IMR-90 (cell line): ENCODE results near the gene MICAL3. TPM values are rescaled to one million over a fixed set of nuclear protein-coding genes. Genes with fewer than 3 reads are reported as not detected.
"Not testable (repeated sequence)": the region's sequence is repeated elsewhere in the genome, so short reads cannot be mapped to it uniquely, and the experiment has no call there.

Source experiments
- ATAC-seq: fragments of 200-7000 bp; cut with Tn5 transposase; 2 replicates; pipeline ENCODE4 v1.9.1; 2020; ENCODE audit warnings: low read depth, mild to moderate bottlenecking, moderate library complexity
- BruUV-seq: library from RNA; stranded (reverse); fragments of 400-500 nt; replicated peaks from 2 replicates; lab custom pipeline; 2021; lab: Mats Ljungman, UMichigan
- CTCF ChIA-PET: fragments of 300-600 bp; formaldehyde crosslinking; extraction: SDS; loops from one replicate; lab custom pipeline; 2021; ENCODE audit warnings: antibody characterized with exemption; lab: Yijun Ruan, JAX
- POLR2A ChIA-PET: fragments of 300-600 bp; sonication (Branson Sonifier 250); formaldehyde crosslinking; loops from one replicate; lab custom pipeline; 2022; ENCODE audit warnings: antibody characterized with exemption; ENCODE audit not compliant: unreplicated experiment; lab: Charles Lee
- DNase-seq: peaks from one replicate; pipeline ENCODE4 v3.0.0; 2013
- H2AFZ ChIP-seq: replicated peaks from 2 replicates; pipeline ENCODE3; 2013; ENCODE audit warnings: low read length, mild to moderate bottlenecking; ENCODE audit not compliant: poor library complexity
- H2AK5ac ChIP-seq: 2 replicates; pipeline ENCODE4 v1.6.1; 2013; ENCODE audit warnings: low read depth, low read length, inconsistent platforms
- H2AK9ac ChIP-seq: replicated peaks from 2 replicates; pipeline ENCODE3; 2013; ENCODE audit warnings: mild to moderate bottlenecking, low read depth, low read length, moderate library complexity; ENCODE audit not compliant: poor library complexity
- H2BK120ac ChIP-seq: 2 replicates; pipeline ENCODE4 v1.6.1; 2013; ENCODE audit warnings: low read depth, low read length, inconsistent platforms
- H2BK15ac ChIP-seq: 3 replicates; pipeline ENCODE4 v1.6.1; 2013; ENCODE audit warnings: low read depth, low read length, inconsistent platforms
- H2BK20ac ChIP-seq: 2 replicates; pipeline ENCODE4 v1.6.1; 2013; ENCODE audit warnings: low read depth, mild to moderate bottlenecking, inconsistent platforms, low read length, moderate library complexity
- H2BK5ac ChIP-seq: 2 replicates; pipeline ENCODE4 v1.6.1; 2013; ENCODE audit warnings: mild to moderate bottlenecking, low read depth, low read length, inconsistent platforms; ENCODE audit not compliant: poor library complexity, severe bottlenecking
- H3K14ac ChIP-seq: replicated peaks from 2 replicates; pipeline ENCODE4 v1.6.1; 2013; ENCODE audit warnings: low read depth, low read length, inconsistent platforms
- H3K18ac ChIP-seq: 2 replicates; pipeline ENCODE4 v1.6.1; 2013; ENCODE audit warnings: low read depth, low read length, control low read depth
- H3K23ac ChIP-seq: 2 replicates; pipeline ENCODE4 v1.6.1; 2013; ENCODE audit warnings: low read depth, low read length, inconsistent platforms
- H3K27ac ChIP-seq: 2 replicates; pipeline ENCODE4 v1.5.1; 2013; ENCODE audit warnings: mild to moderate bottlenecking, control low read depth, low read length; ENCODE audit not compliant: insufficient read depth
- H3K27me3 ChIP-seq: 2 replicates; pipeline ENCODE4 v1.6.1; 2013; ENCODE audit warnings: low read length; ENCODE audit not compliant: control insufficient read depth, insufficient read depth
- H3K36me3 ChIP-seq: 2 replicates; pipeline ENCODE4 v1.6.1; 2013; ENCODE audit warnings: low read length, mixed read lengths; ENCODE audit not compliant: control insufficient read depth, insufficient read depth
- H3K4ac ChIP-seq: 2 replicates; pipeline ENCODE4 v1.6.1; 2013; ENCODE audit warnings: low read depth, low read length, inconsistent platforms
- H3K4me1 ChIP-seq: 2 replicates; pipeline ENCODE4 v1.6.1; 2013; ENCODE audit warnings: low read length, mixed read lengths; ENCODE audit not compliant: control insufficient read depth, insufficient read depth
- H3K4me2 ChIP-seq: 2 replicates; pipeline ENCODE4 v1.6.1; 2013; ENCODE audit warnings: low read depth, mild to moderate bottlenecking, control low read depth, low read length, moderate library complexity
- H3K4me3 ChIP-seq: 2 replicates; pipeline ENCODE4 v1.5.1; 2013; ENCODE audit warnings: low read depth, mild to moderate bottlenecking, control low read depth, low read length, moderate library complexity; ENCODE audit not compliant: insufficient read depth
- H3K56ac ChIP-seq: 2 replicates; pipeline ENCODE4 v1.6.1; 2013; ENCODE audit warnings: low read length, inconsistent platforms; ENCODE audit not compliant: insufficient read depth; ENCODE audit errors: extremely low read depth
- H3K79me1 ChIP-seq, 2 experiments: 2 replicates each; pipeline ENCODE4 v1.6.1; 2013; ENCODE audit warnings: low read length in 2 of 2, inconsistent platforms in 1 of 2, low read depth in 1 of 2
- H3K9ac ChIP-seq: 2 replicates; pipeline ENCODE4 v1.6.1; 2013; ENCODE audit warnings: low read depth, low read length, control low read depth
- H3K9me1 ChIP-seq: 2 replicates; pipeline ENCODE4 v1.6.1; 2013; ENCODE audit warnings: low read length, inconsistent platforms; ENCODE audit not compliant: insufficient read depth
- H3K9me3 ChIP-seq: 2 replicates; pipeline ENCODE4 v1.6.1; 2013; ENCODE audit warnings: low read length; ENCODE audit not compliant: control insufficient read depth, insufficient read depth
- H4K20me1 ChIP-seq: 2 replicates; pipeline ENCODE4 v1.6.1; 2013; ENCODE audit warnings: low read length, inconsistent platforms; ENCODE audit not compliant: insufficient read depth
- H4K5ac ChIP-seq: 2 replicates; pipeline ENCODE4 v1.6.1; 2013; ENCODE audit warnings: mild to moderate bottlenecking, low read depth, low read length, control low read depth
- H4K8ac ChIP-seq, 2 experiments: 2 replicates each; pipeline ENCODE4 v1.6.1; 2013; ENCODE audit warnings: low read depth in 2 of 2, low read length in 2 of 2, control low read depth in 1 of 2, inconsistent platforms in 1 of 2
- H4K91ac ChIP-seq: 2 replicates; pipeline ENCODE4 v1.6.1; 2013; ENCODE audit warnings: low read depth, low read length, inconsistent platforms; ENCODE audit not compliant: insufficient read depth
- BHLHE40 ChIP-seq: fragments of 150-350 bp; IDR thresholded peaks from 2 replicates; pipeline ENCODE4 v1.6.1; 2016; ENCODE audit warnings: mild to moderate bottlenecking, low read depth, low read length
- FOS ChIP-seq: fragments of 150-350 bp; IDR thresholded peaks from 2 replicates; pipeline ENCODE4 v1.6.1; 2016; ENCODE audit warnings: low read depth, low read length
- MAZ ChIP-seq: IDR thresholded peaks from 2 replicates; pipeline ENCODE4 v1.6.1; 2012; ENCODE audit warnings: low read depth, mild to moderate bottlenecking, low read length, improper control_type of control experiment, moderate library complexity, borderline replicate concordance
- MXI1 ChIP-seq: IDR thresholded peaks from 2 replicates; pipeline ENCODE4 v1.6.1; 2012; ENCODE audit warnings: low read depth, mild to moderate bottlenecking, low read length, moderate library complexity, borderline replicate concordance
- RAD21 ChIP-seq: IDR thresholded peaks from 2 replicates; pipeline ENCODE4 v1.6.1; 2012; ENCODE audit warnings: low read length, improper control_type of control experiment
- WGBS, 2 experiments: methylation state at CpG; one replicate each; pipeline versions ENCODE4 v1.1.5 to v1.1.7; 2013; ENCODE audit warnings: missing lambda C conversion rate in 2 of 2; ENCODE audit not compliant: insufficient read length in 1 of 2; ENCODE audit errors: extremely low coverage in 2 of 2; 5-methylcytosine and 5-hydroxymethylcytosine counted together
- dilution Hi-C: fragments of 300-500 bp; cut with HindIII; formaldehyde crosslinking; loops from one replicate; pipeline ENCODE4 v1.14.3; 2018; ENCODE audit warnings: low sequenced_read_pairs; ENCODE audit not compliant: unreplicated experiment
- in situ Hi-C: fragments of 300-500 bp; cut with MboI; formaldehyde crosslinking; loops from 3 replicates; pipeline ENCODE4 v1.14.3; 2019; ENCODE audit warnings: low sequenced_read_pairs, inconsistent platforms, mixed read lengths
- intact Hi-C: fragments of 100-400 bp; cut with micrococcal nuclease; formaldehyde crosslinking; loops from 2 replicates; pipeline ENCODE4 v1.10.0; 2022
- polyA plus RNA-seq, 3 experiments: library from polyadenylated mRNA; depleted of rRNA; stranded (reverse); fragments of >200 nt; gene quantifications; 2 replicates each; pipeline ENCODE4 v1.2.3, GENCODE V29; 2012; ENCODE audit warnings: low replicate concordance in 1 of 3
- total RNA-seq: library from RNA; depleted of rRNA; stranded (reverse); fragments of >200 nt; gene quantifications from 2 replicates; pipeline ENCODE4 v1.2.3, GENCODE V29; 2012

The MICAL3 gene
- total and polyA plus RNA-seq, 2 of the 4 experiments (the other 2 are of a cell fraction): 17.6 to 26.8 TPM

- no peak for TF ChIP-seq MXI1
- no peak for TF ChIP-seq FOS
- no peak for TF ChIP-seq BHLHE40
- TF ChIP-seq RAD21: no peak
- TF ChIP-seq MAZ: no peak
Measured at GRCh38 chr22:17985606-17986005, 38.8 kb downstream of the MICAL3 start (continued).

- ATAC-seq: not testable (repeated sequence)
Measured at GRCh38 chr22:17985071-17985470, 39.3 kb downstream of the MICAL3 start.

More at GRCh38 chr22:17985071-17985470, 39.3 kb downstream of the MICAL3 start:
- H4K20me1 ChIP-seq: peaks cover 20% of the 10 kb centered on the region
- 83% methylated on average over 1 of the region's 11 CpGs; no CpG with 5 or more reads in 1 of the 2 experiments for WGBS, 2 experiments
- BruUV-seq, H3K27me3 ChIP-seq, DNase-seq, H4K8ac ChIP-seq, intact Hi-C loops, H3K23ac ChIP-seq, H3K36me3 ChIP-seq, H2AFZ ChIP-seq, H3K9me3 ChIP-seq, H3K56ac ChIP-seq, H3K14ac ChIP-seq, H3K18ac ChIP-seq, POLR2A ChIA-PET, H2BK120ac ChIP-seq, H2AK9ac ChIP-seq, H3K4me2 ChIP-seq, H3K9ac ChIP-seq, H4K5ac ChIP-seq, H2BK5ac ChIP-seq, in situ Hi-C loops, CTCF ChIA-PET, dilution Hi-C loops, H3K4me3 ChIP-seq, H3K27ac ChIP-seq, H4K91ac ChIP-seq, H2BK20ac ChIP-seq: not testable (repeated sequence)
- H3K9me1 ChIP-seq: peaks cover 40% of the 10 kb centered on the region
- peak overlapping the region; percentile 14; the same call in 1 of the 3 replicates for H2BK15ac ChIP-seq
- peak overlapping the region; percentile 64 for H2AK5ac ChIP-seq
- H3K4me1 ChIP-seq: peaks cover 24% of the 10 kb centered on the region
- peaks cover 39 to 87% of the 10 kb centered on the region in 2 experiments for H3K79me1 ChIP-seq
- H3K4ac ChIP-seq: peak overlapping the region; percentile 35
